GM12892 (cell line): ENCODE measurements around the gene SRI.
"Not testable (repeated sequence)": the region's sequence is repeated elsewhere in the genome, so short reads cannot be mapped to it uniquely, and the experiment has no call there.

Experiments
- DNase-seq: peaks from one replicate; pipeline ENCODE4 v3.0.0; 2011; ENCODE audit not compliant: insufficient read length
- FAIRE-seq: peaks from 2 replicates; lab custom pipeline; 2011; peaks lifted over from hg19 to GRCh38; lab: Jason Lieb, UNC
- POLR2A ChIP-seq: IDR thresholded peaks from 2 replicates; pipeline ENCODE4 v1.6.1; 2011; ENCODE audit warnings: low read depth, low read length, control low read depth
- POLR2AphosphoS5 ChIP-seq: IDR thresholded peaks from 2 replicates; pipeline ENCODE4 v1.6.1; 2011; ENCODE audit warnings: low read depth, low read length, control low read depth
- TAF1 ChIP-seq: IDR thresholded peaks from 2 replicates; pipeline ENCODE4 v1.6.1; 2011; ENCODE audit warnings: low read depth, mild to moderate bottlenecking, control low read depth, low read length, borderline replicate concordance

SRI gene

GRCh38 chr7:88167721-88168120 is 52.1 kb downstream of the SRI start:
- TF ChIP-seq POLR2AphosphoS5 (no peak), POLR2A (no peak), TAF1 (no peak)
- no peak for FAIRE-seq
- no peak for DNase-seq

- no peak for TF ChIP-seq POLR2A
- no peak for TF ChIP-seq TAF1
- no peak for TF ChIP-seq POLR2AphosphoS5
- DNase-seq = no peak
- FAIRE-seq = no peak
Measured at GRCh38 chr7:88167223-88167622, 52.6 kb downstream of the SRI start.

- DNase-seq (no peak), FAIRE-seq (no peak)
- TF ChIP-seq POLR2AphosphoS5 = no peak
- TF ChIP-seq TAF1 = no peak
- TF ChIP-seq POLR2A = no peak
Measured at GRCh38 chr7:88165697-88166096, 54.1 kb downstream of the SRI start.

GRCh38 chr7:88159741-88160140 is 60.1 kb downstream of the SRI start:
- not testable (repeated sequence) for DNase-seq, FAIRE-seq

- TF ChIP-seq TAF1 = no peak
- TF ChIP-seq POLR2AphosphoS5 = no peak
- TF ChIP-seq POLR2A = no peak
- FAIRE-seq (no peak), DNase-seq (no peak)
Measured at GRCh38 chr7:88156356-88156755, 63.5 kb downstream of the SRI start.

GRCh38 chr7:88155756-88156155 is 64.1 kb downstream of the SRI start:
- no peak for TF ChIP-seq POLR2A
- TF ChIP-seq TAF1 = no peak
- TF ChIP-seq POLR2AphosphoS5 = no peak
- FAIRE-seq (no peak), DNase-seq (no peak)
